Neutrophil (primary cell): ENCODE results near the gene CCDC177.

Experiments used
- H3K27ac ChIP-seq: fragments of 200-600 bp; sonication (generic); 2 replicates; pipeline ENCODE4 v1.5.1; 2016; ENCODE audit warnings: mild to moderate bottlenecking, moderate library complexity
- H3K27me3 ChIP-seq: fragments of 200-600 bp; sonication (generic); 2 replicates; pipeline ENCODE4 v1.6.0; 2016; ENCODE audit warnings: mild to moderate bottlenecking
- H3K36me3 ChIP-seq: fragments of 200-600 bp; sonication (generic); 2 replicates; pipeline ENCODE4 v1.5.1; 2017
- H3K4me1 ChIP-seq, 2 experiments: fragments of 200-600 bp in 1 of 2; sonication (generic) in 1 of 2; 1 replicate in 1 of 2; 2 replicates in 1 of 2; pipeline versions ENCODE4 v1.5.1 to v1.6.1; 2013 to 2016; ENCODE audit warnings: low read depth in 1 of 2, low read length in 1 of 2, mild to moderate bottlenecking in 1 of 2, moderate library complexity in 1 of 2; ENCODE audit not compliant: control insufficient read depth in 1 of 2, insufficient read depth in 1 of 2
- H3K4me3 ChIP-seq, 2 experiments: fragments of 200-600 bp in 1 of 2; sonication (generic) in 1 of 2; 1 replicate in 1 of 2; 2 replicates in 1 of 2; pipeline ENCODE4 v1.5.1; 2013 to 2016; ENCODE audit warnings: low read depth in 1 of 2, low read length in 1 of 2, mild to moderate bottlenecking in 1 of 2, moderate library complexity in 1 of 2
- H3K9me3 ChIP-seq: fragments of 200-600 bp; sonication (generic); 2 replicates; pipeline ENCODE4 v1.5.1; 2016
- TF ChIP-seq, protein P1 (sequence below): fragments of 200-600 bp; sonication (generic); IDR thresholded peaks from 2 replicates; pipeline ENCODE4 v1.5.1; 2016; ENCODE audit warnings: antibody characterized with exemption

CCDC177 gene

DNA sequence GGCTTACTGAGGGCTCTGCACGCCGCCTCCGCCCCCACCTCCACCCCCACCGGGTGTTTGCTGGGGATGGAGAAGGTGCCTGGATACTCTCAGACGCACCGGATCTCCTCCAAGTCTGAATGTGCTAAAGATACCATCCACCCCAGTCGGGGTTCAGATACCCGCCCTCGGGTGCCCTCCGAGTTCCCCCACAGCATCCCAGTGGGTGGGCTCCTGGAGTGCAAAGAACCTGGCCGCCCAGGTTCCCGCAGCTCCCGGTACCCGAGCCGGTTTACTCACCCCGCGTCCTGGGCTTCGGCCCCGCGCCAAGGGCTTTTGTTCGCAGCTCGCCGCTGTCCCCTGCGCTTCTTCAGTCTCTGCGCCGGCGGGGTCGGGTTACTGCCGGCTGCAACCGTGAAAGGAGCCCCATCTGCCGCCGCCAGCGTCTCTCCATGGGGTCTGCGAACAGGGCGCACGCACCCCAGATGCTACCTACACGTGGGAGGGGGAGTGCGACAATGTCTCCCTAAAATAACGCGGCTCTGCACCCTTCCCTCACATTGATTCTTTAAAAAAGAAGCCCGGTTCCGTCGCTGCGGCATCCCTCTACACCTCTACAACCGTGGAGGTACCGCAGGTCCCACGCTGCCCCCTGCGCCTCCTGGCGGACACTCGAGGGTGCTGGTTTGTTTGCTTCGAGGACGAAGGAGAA, at the start of gene CCDC177:
CCDC177 (minus strand) TSS at position 609 of the 691 bp plus-strand sequence. CDS start 1,249 bp downstream, outside the sequence.
- no peaks in the 10 kb centered on the region for H3K9me3 ChIP-seq
- H3K4me1 ChIP-seq = peaks cover 5 to 25% of the 10 kb centered on the region in 2 experiments
- H3K27me3 ChIP-seq = peaks cover 100% of the 10 kb centered on the region
- no peaks in the 10 kb centered on the region for H3K36me3 ChIP-seq
- no peak within 1 kb of the TSS for H3K4me3 ChIP-seq
- TF ChIP-seq, protein P1, sequence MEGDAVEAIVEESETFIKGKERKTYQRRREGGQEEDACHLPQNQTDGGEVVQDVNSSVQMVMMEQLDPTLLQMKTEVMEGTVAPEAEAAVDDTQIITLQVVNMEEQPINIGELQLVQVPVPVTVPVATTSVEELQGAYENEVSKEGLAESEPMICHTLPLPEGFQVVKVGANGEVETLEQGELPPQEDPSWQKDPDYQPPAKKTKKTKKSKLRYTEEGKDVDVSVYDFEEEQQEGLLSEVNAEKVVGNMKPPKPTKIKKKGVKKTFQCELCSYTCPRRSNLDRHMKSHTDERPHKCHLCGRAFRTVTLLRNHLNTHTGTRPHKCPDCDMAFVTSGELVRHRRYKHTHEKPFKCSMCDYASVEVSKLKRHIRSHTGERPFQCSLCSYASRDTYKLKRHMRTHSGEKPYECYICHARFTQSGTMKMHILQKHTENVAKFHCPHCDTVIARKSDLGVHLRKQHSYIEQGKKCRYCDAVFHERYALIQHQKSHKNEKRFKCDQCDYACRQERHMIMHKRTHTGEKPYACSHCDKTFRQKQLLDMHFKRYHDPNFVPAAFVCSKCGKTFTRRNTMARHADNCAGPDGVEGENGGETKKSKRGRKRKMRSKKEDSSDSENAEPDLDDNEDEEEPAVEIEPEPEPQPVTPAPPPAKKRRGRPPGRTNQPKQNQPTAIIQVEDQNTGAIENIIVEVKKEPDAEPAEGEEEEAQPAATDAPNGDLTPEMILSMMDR = no peak
- no peak within 1 kb of the TSS for H3K27ac ChIP-seq

DNA sequence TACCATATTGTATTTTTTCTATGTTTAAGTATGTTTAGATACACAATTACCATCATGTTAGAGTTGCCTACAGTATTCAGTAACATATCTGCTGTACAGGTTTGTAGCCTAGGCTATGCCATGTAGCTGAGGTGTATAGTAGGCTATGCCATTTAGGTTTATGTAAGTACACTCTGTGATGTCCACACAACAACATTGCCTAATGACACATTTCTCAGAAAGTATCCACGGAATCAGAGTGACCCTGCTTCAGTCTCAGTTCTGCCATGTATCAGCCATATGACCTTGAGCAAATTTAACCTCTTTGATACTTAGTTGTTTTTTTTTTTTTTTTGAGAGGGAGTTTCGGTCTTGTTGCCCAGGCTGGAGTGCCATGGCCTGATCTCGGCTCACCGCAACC, 49.5 kb upstream of the CCDC177 start:
- Histone ChIP-seq H3K4me3 (no peak overlapping the region), H3K27ac (peak overlapping the region; percentile 80), H3K4me1 (peaks cover 61 to 83% of the 10 kb centered on the region in 2 experiments), H3K27me3 (no peaks in the 10 kb centered on the region), H3K36me3 (peaks cover 6% of the 10 kb centered on the region), H3K9me3 (no peaks in the 10 kb centered on the region)
- TF ChIP-seq, protein P1 = no peak

DNA sequence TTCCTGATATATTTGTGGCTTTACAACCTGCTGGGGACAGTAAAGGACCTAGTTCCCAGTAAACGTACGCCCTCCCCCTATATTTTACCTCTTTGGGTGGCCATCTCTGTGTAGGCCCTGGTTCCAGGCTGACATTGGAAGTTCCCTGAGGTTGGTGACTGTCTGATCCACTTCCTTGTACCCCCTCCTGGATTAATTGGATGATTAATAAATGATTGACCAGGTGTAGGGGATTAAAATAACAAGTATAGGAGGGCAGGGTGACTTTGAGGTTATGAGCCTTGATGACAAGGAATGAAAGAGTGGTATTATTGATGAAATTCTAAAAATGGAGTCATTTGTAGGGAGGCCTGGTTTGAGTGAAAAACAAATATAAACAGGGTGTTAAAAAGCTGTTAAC, 46.3 kb upstream of the CCDC177 start:
- H3K9me3 ChIP-seq = no peaks in the 10 kb centered on the region
- no peaks in the 10 kb centered on the region for H3K27me3 ChIP-seq
- TF ChIP-seq, protein P1 = no peak
- H3K27ac ChIP-seq = peak overlapping the region; percentile 65
- no peak overlapping the region for H3K4me3 ChIP-seq
- peaks cover 6% of the 10 kb centered on the region for H3K36me3 ChIP-seq
- H3K4me1 ChIP-seq = peaks cover 83 to 98% of the 10 kb centered on the region in 2 experiments

DNA sequence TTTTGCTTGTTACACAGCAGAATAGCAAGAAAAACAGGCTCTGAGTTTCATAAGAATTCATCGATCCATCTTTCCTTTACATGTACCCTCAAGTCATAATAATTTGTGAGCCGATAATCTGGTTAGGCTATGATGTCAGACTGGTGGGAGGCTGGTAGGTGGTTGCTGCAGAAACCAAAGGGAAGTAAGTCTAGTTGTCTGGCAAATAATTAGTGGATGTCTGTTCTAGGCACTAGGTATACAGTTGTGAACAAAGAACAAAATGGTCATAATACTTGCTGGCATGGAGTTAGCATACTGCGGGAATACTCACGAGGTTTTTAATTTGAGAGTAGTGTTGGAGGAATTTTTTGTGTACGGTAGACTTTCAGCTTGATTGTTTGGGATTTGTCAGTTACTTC, 45.5 kb upstream of the CCDC177 start:
- Histone ChIP-seq H3K4me1 (peaks cover 83 to 98% of the 10 kb centered on the region in 2 experiments), H3K27ac (peak overlapping the region; percentile 65), H3K27me3 (no peaks in the 10 kb centered on the region), H3K9me3 (no peaks in the 10 kb centered on the region), H3K36me3 (no peaks in the 10 kb centered on the region), H3K4me3 (no peak overlapping the region)
- TF ChIP-seq, protein P1 = no peak

DNA sequence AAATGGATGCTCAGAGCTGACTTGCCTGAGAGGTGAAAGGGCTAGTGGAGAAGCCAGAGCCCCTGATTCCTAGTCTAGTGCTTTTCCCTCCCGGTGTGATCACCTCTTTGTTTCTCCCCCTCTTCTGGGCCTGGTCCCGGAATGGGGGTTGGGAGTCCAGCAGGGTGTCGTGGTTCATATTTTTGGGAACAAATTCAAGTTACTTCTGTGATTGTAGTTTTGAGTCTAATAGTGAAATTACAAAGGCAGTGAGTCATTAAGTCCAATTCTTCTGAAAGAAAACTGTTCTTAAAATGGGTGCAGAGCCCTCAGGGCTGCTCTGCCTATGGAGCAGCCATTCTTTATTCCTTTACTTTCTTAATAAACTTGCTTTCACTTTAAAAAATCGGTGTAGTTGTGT, 44.3 kb upstream of the CCDC177 start:
- TF ChIP-seq, protein P1 = no peak
- no peaks in the 10 kb centered on the region for H3K9me3 ChIP-seq
- H3K4me1 ChIP-seq = peaks cover 83 to 98% of the 10 kb centered on the region in 2 experiments
- H3K36me3 ChIP-seq = no peaks in the 10 kb centered on the region
- H3K27me3 ChIP-seq = no peaks in the 10 kb centered on the region
- peak overlapping the region; percentile 98 for H3K27ac ChIP-seq
- H3K4me3 ChIP-seq = no peak overlapping the region
